Suppressor macrophage treated with lipopolysaccharide for 1 hour (primary cell): ENCODE results near the gene SCML2.
A peak's percentile ranks its signal among the peaks of the same experiment; 100 is the strongest.
"Not testable (repeated sequence)": the region's sequence is repeated elsewhere in the genome, so short reads cannot be mapped to it uniquely, and the experiment has no call there.

Experiments used
- DNase-seq, 3 donors: peaks; one replicate each; pipeline ENCODE4 v3.0.0-alpha.2; 2020 to 2022

SCML2 gene

DNA sequence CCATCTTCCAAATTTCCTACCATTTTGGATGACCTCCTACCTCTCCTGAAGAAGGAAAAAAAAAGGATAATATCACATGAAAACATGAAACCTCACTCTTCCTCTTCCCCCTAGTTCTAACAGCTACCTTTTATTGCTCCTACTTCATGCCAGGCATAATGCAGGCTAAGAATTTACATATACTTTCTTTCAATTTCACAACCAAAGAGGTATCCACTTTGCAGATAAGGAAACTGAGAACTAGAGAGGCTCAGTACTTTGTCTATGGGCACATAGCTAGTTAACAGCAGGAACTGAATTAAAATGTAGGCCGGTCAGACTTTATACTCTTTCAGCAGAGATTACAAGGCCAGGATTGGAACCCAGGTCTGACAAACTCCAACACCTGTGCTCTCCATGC, 99.4 kb downstream of the SCML2 start:
- no peak for DNase-seq

DNA sequence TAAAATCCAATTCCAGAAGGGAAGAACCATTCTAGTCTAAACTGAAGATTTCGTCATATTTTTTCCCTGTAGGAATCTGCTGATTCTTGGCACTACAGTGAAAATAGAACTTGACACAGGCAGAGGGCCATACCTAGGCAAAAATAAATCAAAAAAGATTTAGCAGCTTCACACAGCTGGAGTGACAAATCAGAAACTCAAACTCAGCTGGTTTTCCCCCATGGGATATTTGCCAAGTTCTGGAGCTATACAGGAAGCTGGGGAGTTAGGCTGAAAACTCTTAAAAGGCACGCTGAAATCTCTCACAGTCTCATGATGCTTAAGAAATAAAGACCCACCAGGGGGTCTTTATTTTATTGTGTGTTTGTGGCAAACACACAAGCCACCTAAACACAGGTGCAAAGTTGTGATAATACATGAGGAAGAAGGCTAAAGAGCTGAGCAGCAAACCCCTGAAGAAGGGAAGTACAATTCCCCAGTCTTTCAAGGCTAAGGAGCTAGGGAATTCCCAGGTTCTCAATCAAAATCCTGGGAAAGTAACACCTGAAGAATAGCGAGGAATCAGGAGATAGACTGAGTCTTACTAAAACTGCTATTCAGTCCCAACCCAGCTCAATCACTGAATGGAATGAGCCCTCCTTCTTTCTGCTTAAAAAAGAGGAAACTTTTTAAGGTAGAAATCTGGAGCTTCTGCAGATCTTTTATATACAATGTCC, 101.7 kb downstream of the SCML2 start:
- peak; percentile 5 to 23 (median 10) for DNase-seq

GRCh38 chrX:18229646-18230045, 124.8 kb downstream of the SCML2 start:
- not testable (repeated sequence) for DNase-seq

GRCh38 chrX:18228069-18228468, 126.4 kb downstream of the SCML2 start:
- DNase-seq: no peak

DNA sequence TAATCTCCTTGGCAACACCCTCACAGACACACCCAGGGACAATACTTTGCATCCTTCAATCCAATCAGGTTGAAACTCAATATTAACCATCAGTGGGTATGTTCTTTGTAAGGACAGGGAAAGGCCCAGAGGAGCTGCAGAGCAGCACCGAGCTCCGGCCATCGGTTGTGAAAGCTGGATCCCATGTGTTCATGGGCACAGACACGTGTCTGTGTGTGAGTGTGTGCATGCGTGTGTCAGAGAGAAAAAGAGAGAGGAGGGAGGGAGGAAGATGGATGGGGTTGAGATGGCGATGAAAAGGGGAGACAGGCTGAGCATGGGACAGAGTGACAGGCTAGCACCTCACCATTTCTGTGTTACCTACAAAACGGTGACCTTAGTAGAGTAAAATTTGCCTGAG, 127.0 kb downstream of the SCML2 start:
- DNase-seq: no peak

GRCh38 chrX:18220786-18221185, 133.7 kb downstream of the SCML2 start, which contains the start of gene BEND2:
Gene BEND2 (minus strand): TSS chrX:18220886. CDS start chrX:18220750, 136 bp downstream.
- no peak for DNase-seq

DNA sequence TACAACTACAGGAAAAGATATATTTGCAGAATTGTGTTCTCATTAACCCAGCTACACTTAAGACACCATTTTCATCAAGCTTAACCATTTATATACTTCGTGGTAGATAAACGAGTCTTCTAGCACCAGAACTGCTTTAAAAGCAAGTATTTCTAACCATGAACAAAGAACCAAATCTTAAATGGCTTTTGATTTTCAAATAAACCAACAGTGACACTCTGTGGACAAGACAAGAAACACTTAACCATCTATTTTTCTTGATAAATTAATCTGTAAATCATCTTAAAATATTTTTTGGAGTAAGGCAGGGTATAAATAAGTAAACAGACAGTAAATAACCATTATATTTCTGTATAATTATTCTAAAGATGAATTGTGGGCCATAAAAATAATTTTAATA, 144.0 kb downstream of the SCML2 start:
- peak in 1 of 3 donors; percentile 0 for DNase-seq

GRCh38 chrX:18206657-18207056, 147.8 kb downstream of the SCML2 start:
- no peak for DNase-seq

GRCh38 chrX:18203631-18204030, 150.9 kb downstream of the SCML2 start:
- DNase-seq: no peak

GRCh38 chrX:18194688-18195087, 159.8 kb downstream of the SCML2 start:
- DNase-seq: no peak
